HEK293 (cell line): Measurements from ENCODE around the gene PDE4D.
"Not testable (repeated sequence)": the region's sequence is repeated elsewhere in the genome, so short reads cannot be mapped to it uniquely, and the experiment has no call there.

Experiments used
- CTCF ChIA-PET: fragments of 350-600 bp; formaldehyde crosslinking; extraction: SDS; loops from one replicate; lab custom pipeline; 2021; ENCODE audit warnings: antibody characterized with exemption; lab: Yijun Ruan, JAX
- POLR2A ChIA-PET: fragments of 300-600 bp; formaldehyde crosslinking; extraction: SDS; loops from one replicate; lab custom pipeline; 2020; ENCODE audit warnings: antibody characterized with exemption, inconsistent platforms; lab: Yijun Ruan, JAX
- H3K27ac ChIP-seq: fragments of 200-500 bp; sonication (Bioruptor generic); 2 replicates; pipeline ENCODE4 v1.5.1; 2014; ENCODE audit warnings: low read depth, low read length, control low read depth, inconsistent platforms; ENCODE audit errors: extremely low read depth
- H3K36me3 ChIP-seq, 2 experiments: fragments of 200-500 bp in 1 of 2; sonication (Bioruptor generic) in 1 of 2; 1 replicate in 1 of 2; 2 replicates in 1 of 2; pipeline ENCODE4 v1.5.1; 2014 to 2017; ENCODE audit warnings: inconsistent platforms in 2 of 2, low read length in 2 of 2; ENCODE audit not compliant: control insufficient read depth in 2 of 2, insufficient read depth in 1 of 2
- H3K4me1 ChIP-seq: fragments of 200-500 bp; sonication (Bioruptor generic); 2 replicates; pipeline ENCODE4 v1.5.1; 2014; ENCODE audit warnings: mild to moderate bottlenecking, low read length, inconsistent platforms; ENCODE audit not compliant: control insufficient read depth, insufficient read depth
- H3K4me3 ChIP-seq: 2 replicates; pipeline ENCODE4 v1.5.1; 2011; ENCODE audit warnings: low read depth, mild to moderate bottlenecking, control low read depth, low read length, moderate library complexity
- H3K9me3 ChIP-seq: fragments of 200-500 bp; sonication (Bioruptor generic); 2 replicates; pipeline ENCODE4 v1.5.1; 2014; ENCODE audit warnings: low read depth, low read length, inconsistent platforms; ENCODE audit not compliant: control insufficient read depth, insufficient read depth
- GFI1B ChIP-seq: fragments of 450-650 bp; formaldehyde crosslinking; IDR thresholded peaks from 2 replicates; pipeline ENCODE4 v1.5.1; 2016; ENCODE audit warnings: missing biosample characterization, missing genetic modification characterization
- PRDM1 ChIP-seq: fragments of 450-650 bp; formaldehyde crosslinking; IDR thresholded peaks from 2 replicates; pipeline ENCODE4; 2016; ENCODE audit warnings: missing biosample characterization, missing genetic modification characterization
- PRDM10 ChIP-seq: fragments of 450-650 bp; formaldehyde crosslinking; IDR thresholded peaks from 2 replicates; pipeline ENCODE4 v1.5.1; 2016; ENCODE audit warnings: missing biosample characterization, missing genetic modification characterization
- PRDM6 ChIP-seq: fragments of 450-650 bp; formaldehyde crosslinking; IDR thresholded peaks from 2 replicates; pipeline ENCODE4 v1.5.1; 2017; ENCODE audit warnings: missing biosample characterization, missing genetic modification characterization
- RBAK ChIP-seq: fragments of 450-650 bp; formaldehyde crosslinking; IDR thresholded peaks from 2 replicates; pipeline ENCODE4 v1.5.1; 2016; ENCODE audit warnings: missing biosample characterization, missing genetic modification characterization
- REST ChIP-seq: fragments of 450-650 bp; formaldehyde crosslinking; IDR thresholded peaks from 2 replicates; pipeline ENCODE4 v1.5.1; 2016; ENCODE audit warnings: missing biosample characterization, missing genetic modification characterization
- ZBTB8A ChIP-seq: fragments of 450-650 bp; formaldehyde crosslinking; IDR thresholded peaks from 2 replicates; pipeline ENCODE4 v1.5.1; 2016; ENCODE audit warnings: missing biosample characterization, missing genetic modification characterization
- ZNF354C ChIP-seq: fragments of 450-650 bp; formaldehyde crosslinking; IDR thresholded peaks from 2 replicates; pipeline ENCODE4 v1.5.1; 2016; ENCODE audit warnings: missing biosample characterization, missing genetic modification characterization, low read depth, borderline replicate concordance
- ZNF391 ChIP-seq: fragments of 450-650 bp; formaldehyde crosslinking; IDR thresholded peaks from 2 replicates; pipeline ENCODE4 v1.5.1; 2016; ENCODE audit warnings: low read depth, missing biosample characterization, missing genetic modification characterization, borderline replicate concordance
- ZNF501 ChIP-seq: fragments of 450-650 bp; formaldehyde crosslinking; IDR thresholded peaks from 2 replicates; pipeline ENCODE4 v1.5.1; 2016; ENCODE audit warnings: missing biosample characterization, missing genetic modification characterization
- ZNF544 ChIP-seq: fragments of 450-650 bp; formaldehyde crosslinking; IDR thresholded peaks from 2 replicates; pipeline ENCODE4 v1.5.0; 2017; ENCODE audit warnings: missing biosample characterization, missing genetic modification characterization
- ZNF558 ChIP-seq: fragments of 450-650 bp; formaldehyde crosslinking; IDR thresholded peaks from 2 replicates; pipeline ENCODE4 v1.5.1; 2016; ENCODE audit warnings: missing biosample characterization, missing genetic modification characterization
- ZNF629 ChIP-seq: fragments of 450-650 bp; formaldehyde crosslinking; IDR thresholded peaks from 2 replicates; pipeline ENCODE4 v1.5.1; 2017; ENCODE audit warnings: missing biosample characterization, missing genetic modification characterization
- ZNF660 ChIP-seq: fragments of 450-650 bp; IDR thresholded peaks from 2 replicates; pipeline ENCODE4 v1.5.1; 2018; ENCODE audit warnings: missing biosample characterization, mild to moderate bottlenecking, missing genetic modification characterization

Gene PDE4D

GRCh38 chr5:59597690-59598546, 295.6 kb downstream of the PDE4D start:
- CTCF ChIA-PET, result interaction anchor here (0.8 to 1.2 kb wide), 2 partner anchors 76 to 409 kb away, joined by 3 to 5 read pairs; no protein-coding TSS in a partner anchor
- no peak overlapping the region for H3K27ac ChIP-seq
- peaks cover 6% of the 10 kb centered on the region for H3K4me1 ChIP-seq
- POLR2A ChIA-PET, result no interaction called here
- no peaks in the 10 kb centered on the region for H3K36me3 ChIP-seq
- no peaks in the 10 kb centered on the region for H3K9me3 ChIP-seq
- TF ChIP-seq PRDM1 (peak; percentile 45; the same call in 1 of the 2 replicates), ZNF391 (tag by site-specific recombination) (no peak), PRDM6 (tag by site-specific recombination) (peak; percentile 50), PRDM10 (peak; percentile 70)
- no peak overlapping the region for H3K4me3 ChIP-seq

- POLR2A ChIA-PET, result no interaction called here
- CTCF ChIA-PET, result interaction anchor here (0.8 to 1.2 kb wide), 4 partner anchors 15 to 408 kb away, joined by 3 to 5 read pairs (median 4); no protein-coding TSS in a partner anchor
- no peak overlapping the region for H3K27ac ChIP-seq
- 0 out of 2 replicates have a peak, but pooled peaks have one; percentile 23 for TF ChIP-seq PRDM10
- TF ChIP-seq ZNF544 (tag by site-specific recombination), result no peak
- peak; percentile 26; the same call in 1 of the 2 replicates for TF ChIP-seq ZNF660 (tag by site-specific recombination)
- TF ChIP-seq, all 188 proteins: peak for 2
- no peak overlapping the region for H3K4me3 ChIP-seq
- H3K36me3 ChIP-seq, result no peaks in the 10 kb centered on the region
- H3K9me3 ChIP-seq, result no peaks in the 10 kb centered on the region
- peaks cover 6% of the 10 kb centered on the region for H3K4me1 ChIP-seq
These were observed 296.8 kb downstream of the PDE4D start for GRCh38 chr5:59596586-59597350.

GRCh38 chr5:59594118-59594517, 299.4 kb downstream of the PDE4D start:
- H3K4me1 ChIP-seq, POLR2A ChIA-PET, H3K36me3 ChIP-seq, H3K4me3 ChIP-seq, H3K9me3 ChIP-seq, H3K27ac ChIP-seq, CTCF ChIA-PET: not testable (repeated sequence)
- peak; percentile 86 for TF ChIP-seq ZBTB8A (tag by site-specific recombination)
- peak; percentile 69; the same call in 1 of the 2 replicates for TF ChIP-seq ZNF501
- peak; percentile 57 for TF ChIP-seq ZNF558
- TF ChIP-seq GFI1B, result 0 out of 2 replicates have a peak, but pooled peaks have one; percentile 39
- 0 out of 2 replicates have a peak, but pooled peaks have one; percentile 83 for TF ChIP-seq ZNF354C (tag by site-specific recombination)
- TF ChIP-seq ZNF629 (tag by site-specific recombination), result 0 out of 2 replicates have a peak, but pooled peaks have one; percentile 66
- TF ChIP-seq RBAK (tag by site-specific recombination), result peak; percentile 80; the same call in 1 of the 2 replicates
- peak; percentile 76 for TF ChIP-seq REST (tag by site-specific recombination)
